ENCODE measurements around the gene TMLHE.

DNA sequence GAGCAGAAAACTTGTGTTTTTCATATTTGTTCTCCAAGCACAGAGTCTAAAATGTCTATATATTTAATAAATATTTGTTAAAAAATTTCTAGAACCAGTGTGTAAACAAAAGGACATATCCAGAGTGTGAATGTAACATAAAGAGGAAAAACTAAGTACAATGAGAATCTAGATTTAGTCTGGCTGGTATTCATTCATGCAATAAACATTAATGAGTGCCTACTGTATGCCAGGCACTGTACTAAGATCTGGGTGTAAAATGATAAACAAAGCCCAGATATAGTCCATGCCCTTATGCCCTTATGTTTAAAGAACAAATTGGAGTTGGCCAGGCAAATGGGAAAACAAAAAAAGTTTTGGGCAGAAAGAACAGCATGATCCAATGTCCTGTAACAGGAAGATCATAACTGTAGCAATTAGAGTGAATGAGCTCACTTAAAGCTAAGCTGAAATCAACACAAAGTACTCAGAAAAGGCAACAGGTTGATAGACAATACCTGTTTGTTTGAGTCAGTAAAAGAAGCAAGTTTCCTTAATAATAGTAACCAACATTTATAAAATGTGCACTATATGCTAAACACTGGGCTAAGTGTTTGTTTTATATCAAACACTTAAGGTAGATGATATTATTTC, 1.3 kb upstream of the TMLHE start:
- TF ChIP-seq, protein P1, sequence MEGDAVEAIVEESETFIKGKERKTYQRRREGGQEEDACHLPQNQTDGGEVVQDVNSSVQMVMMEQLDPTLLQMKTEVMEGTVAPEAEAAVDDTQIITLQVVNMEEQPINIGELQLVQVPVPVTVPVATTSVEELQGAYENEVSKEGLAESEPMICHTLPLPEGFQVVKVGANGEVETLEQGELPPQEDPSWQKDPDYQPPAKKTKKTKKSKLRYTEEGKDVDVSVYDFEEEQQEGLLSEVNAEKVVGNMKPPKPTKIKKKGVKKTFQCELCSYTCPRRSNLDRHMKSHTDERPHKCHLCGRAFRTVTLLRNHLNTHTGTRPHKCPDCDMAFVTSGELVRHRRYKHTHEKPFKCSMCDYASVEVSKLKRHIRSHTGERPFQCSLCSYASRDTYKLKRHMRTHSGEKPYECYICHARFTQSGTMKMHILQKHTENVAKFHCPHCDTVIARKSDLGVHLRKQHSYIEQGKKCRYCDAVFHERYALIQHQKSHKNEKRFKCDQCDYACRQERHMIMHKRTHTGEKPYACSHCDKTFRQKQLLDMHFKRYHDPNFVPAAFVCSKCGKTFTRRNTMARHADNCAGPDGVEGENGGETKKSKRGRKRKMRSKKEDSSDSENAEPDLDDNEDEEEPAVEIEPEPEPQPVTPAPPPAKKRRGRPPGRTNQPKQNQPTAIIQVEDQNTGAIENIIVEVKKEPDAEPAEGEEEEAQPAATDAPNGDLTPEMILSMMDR (IDR thresholded peaks at IDR 0.05 in 8 of 11, conservative IDR thresholded peaks at IDR 0.05 in 3 of 11), result no peak
- TF ChIP-seq POLR2A (IDR thresholded peaks at IDR 0.05), result no peak
- TF ChIP-seq POLR2AphosphoS5 (IDR thresholded peaks at IDR 0.05), result no peak

All from spleen (tissue), 7 donors.